Heart left ventricle (tissue), 13 donors: ENCODE results near the gene GAL3ST2.

Experiments used
- POLR2A ChIP-seq, 2 donors: fragments of 450-650 bp; IDR thresholded peaks; one replicate each; pipeline ENCODE4 v1.6.1; 2017; ENCODE audit warnings: antibody characterized with exemption in 2 of 2, mild to moderate bottlenecking in 2 of 2, moderate library complexity in 2 of 2
- TF ChIP-seq, protein P1 (sequence below), 12 donors: fragments of 200-600 bp; sonication (generic) in 4 of 12; IDR thresholded peaks; one replicate each; pipeline versions ENCODE4 v1.5.0 to v1.8.0; 2018 to 2022; ENCODE audit warnings: antibody characterized with exemption in 12 of 12, mild to moderate bottlenecking in 5 of 12
- donor health status: ischemic (EF 13 %, LVEDD 7.1; RV severe dilation, severe dysfunction).
- donor health status: DM: no; HTN: yes; CAD: no.
- donor health status: DM: no; HTN: no; CAD: no.
- donor health status: ischemic (EF 25% LVEDD 6.9; RV normal size, moderate dysfunction).
- donor health status: ischemic (EF 25% LVEDD 5.7; RV mildly dilated, moderate dysfunction).
- donor health status: ischemic (EF 35%, LVEDD 5.7; RV mildly dilated, moderate dysfunction).
- donor health status: nonischemic (EF 11% LVEDD 7.7; RV severe dilation, severe dysfunction).
- donor health status: DM: yes; HTN: yes; CAD: no.
- donor health status: PGD.
- donor health status: ischemic (EF 29% LVEDD 5.4; RV normal size, mild dysfunction).
- donor health status: nonischemic (EF 23%, LVEDD 6.1; RV moderate dilation, normal function).

DNA sequence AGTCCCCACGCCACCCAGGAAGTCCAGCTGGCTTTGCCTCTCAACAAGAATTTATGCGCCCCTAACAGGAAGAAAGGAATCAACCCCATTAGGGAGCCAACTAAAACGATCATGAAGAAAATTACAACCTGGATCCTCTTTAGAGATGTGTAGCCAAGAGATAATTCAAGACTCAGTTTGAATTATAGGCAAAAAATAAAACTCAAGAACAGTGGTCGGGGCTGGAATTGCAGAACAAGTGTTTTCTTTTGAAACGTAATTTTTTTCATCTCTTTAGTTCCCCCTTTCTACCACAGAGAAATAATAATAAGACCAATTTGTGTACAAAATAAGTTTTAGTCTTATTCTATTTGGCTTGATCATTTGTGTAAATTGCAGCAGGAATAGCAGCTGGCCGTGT is 59.7 kb downstream of the GAL3ST2 start:
- TF ChIP-seq, protein P1, sequence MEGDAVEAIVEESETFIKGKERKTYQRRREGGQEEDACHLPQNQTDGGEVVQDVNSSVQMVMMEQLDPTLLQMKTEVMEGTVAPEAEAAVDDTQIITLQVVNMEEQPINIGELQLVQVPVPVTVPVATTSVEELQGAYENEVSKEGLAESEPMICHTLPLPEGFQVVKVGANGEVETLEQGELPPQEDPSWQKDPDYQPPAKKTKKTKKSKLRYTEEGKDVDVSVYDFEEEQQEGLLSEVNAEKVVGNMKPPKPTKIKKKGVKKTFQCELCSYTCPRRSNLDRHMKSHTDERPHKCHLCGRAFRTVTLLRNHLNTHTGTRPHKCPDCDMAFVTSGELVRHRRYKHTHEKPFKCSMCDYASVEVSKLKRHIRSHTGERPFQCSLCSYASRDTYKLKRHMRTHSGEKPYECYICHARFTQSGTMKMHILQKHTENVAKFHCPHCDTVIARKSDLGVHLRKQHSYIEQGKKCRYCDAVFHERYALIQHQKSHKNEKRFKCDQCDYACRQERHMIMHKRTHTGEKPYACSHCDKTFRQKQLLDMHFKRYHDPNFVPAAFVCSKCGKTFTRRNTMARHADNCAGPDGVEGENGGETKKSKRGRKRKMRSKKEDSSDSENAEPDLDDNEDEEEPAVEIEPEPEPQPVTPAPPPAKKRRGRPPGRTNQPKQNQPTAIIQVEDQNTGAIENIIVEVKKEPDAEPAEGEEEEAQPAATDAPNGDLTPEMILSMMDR (IDR thresholded peaks at IDR 0.05): peak in 1 of 12 donors; percentile 5
- no peak for TF ChIP-seq POLR2A (IDR thresholded peaks at IDR 0.05)
